Body of pancreas (tissue), 4 donors: ENCODE measurements around the gene RDH5. TPM values are rescaled to one million over a fixed set of nuclear protein-coding genes. Genes with fewer than 3 reads are reported as not detected.

Source experiments
- ATAC-seq: fragments of 150-250 bp; one replicate; pipeline ENCODE4 v1.9.1; 2016
- DNase-seq, 4 donors: peaks; one replicate each; pipeline ENCODE4 v3.0.0-alpha.2; 2019
- H3K27ac ChIP-seq, 4 donors: fragments of 200-600 bp; sonication (generic); 1 replicate in 3 of 4; 2 replicates in 1 of 4; pipeline versions ENCODE4 v1.5.1 to v1.6.1; 2016 to 2019; ENCODE audit warnings: mild to moderate bottlenecking in 1 of 4, mixed read lengths in 1 of 4, moderate library complexity in 1 of 4
- H3K27me3 ChIP-seq, 2 donors: fragments of 200-600 bp; sonication (generic); one replicate each; pipeline ENCODE4 v1.6.0; 2016; ENCODE audit warnings: mild to moderate bottlenecking in 1 of 2
- H3K36me3 ChIP-seq, 2 donors: fragments of 200-600 bp; sonication (generic); replicated peaks in 1 of 2; 2 replicates each; pipeline ENCODE4 v1.5.1; 2016; ENCODE audit warnings: low read depth in 2 of 2; ENCODE audit not compliant: insufficient read depth in 1 of 2
- H3K4me1 ChIP-seq: fragments of 200-600 bp; sonication (generic); one replicate; pipeline ENCODE4 v1.6.0; 2016
- H3K4me3 ChIP-seq, 2 donors: fragments of 200-600 bp; sonication (generic); 1 replicate in 1 of 2; 2 replicates in 1 of 2; pipeline ENCODE4 v1.5.1; 2016 to 2019
- H3K9me3 ChIP-seq, 3 donors: fragments of 200-600 bp; sonication (generic); 1 replicate in 2 of 3; 2 replicates in 1 of 3; pipeline ENCODE4 v1.5.1; 2016
- POLR2A ChIP-seq, 3 donors: fragments of 450-650 bp; IDR thresholded peaks; one replicate each; pipeline ENCODE4 v1.6.1; 2016; ENCODE audit warnings: antibody characterized with exemption in 3 of 3, mild to moderate bottlenecking in 2 of 3
- WGBS, 2 donors: methylation state at CpG; one replicate each; pipeline ENCODE4 v1.1.5; 2017; 5-methylcytosine and 5-hydroxymethylcytosine counted together
- intact Hi-C: fragments of 100-400 bp; cut with DNase I; formaldehyde crosslinking; loops from one replicate; pipeline ENCODE4 v1.15.1; 2023
- total RNA-seq, 2 donors: library from RNA; depleted of rRNA; stranded (reverse); fragments of >200 nt; gene quantifications; one replicate each; pipeline ENCODE4 v1.1.0, GENCODE V29; 2016
- TF ChIP-seq, protein P1 (sequence below), 7 experiments: fragments of 450-650 bp in 4 of 7; fragments of 200-600 bp in 3 of 7; sonication (generic) in 3 of 7; IDR thresholded peaks; one replicate each; pipeline ENCODE4 v1.5.1; 2016 to 2019; ENCODE audit warnings: antibody characterized with exemption in 7 of 7

Gene RDH5
- total RNA-seq, 2 donors from 2014 or later, result 4.2 to 20.4 TPM

DNA sequence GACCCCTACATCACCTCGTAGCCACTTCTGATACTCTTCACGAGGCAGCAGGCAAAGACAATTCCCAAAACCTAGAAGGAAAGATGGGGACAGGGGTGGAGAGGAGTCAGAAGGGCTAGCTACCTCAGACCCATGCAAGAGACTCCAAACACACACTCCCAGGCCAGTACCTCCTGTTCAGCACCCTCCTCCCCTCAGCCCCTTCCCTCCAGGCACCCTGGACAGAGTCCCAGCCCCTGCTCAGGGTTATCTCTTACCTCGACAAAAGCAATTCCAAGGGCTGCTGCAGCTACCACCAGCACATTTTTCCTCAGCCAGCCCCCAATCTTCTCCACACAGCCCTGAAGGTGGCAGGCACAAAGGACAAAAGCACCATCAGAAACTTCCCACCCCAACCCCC lies 5.4 kb downstream of the RDH5 start:
- Histone ChIP-seq H3K9me3 (no peaks in the 10 kb centered on the region), H3K36me3 (peaks cover 0 to 7% of the 10 kb centered on the region in 2 donors), H3K27me3 (no peaks in the 10 kb centered on the region), H3K4me1 (peaks cover 65% of the 10 kb centered on the region), H3K4me3 (no peak overlapping the region), H3K27ac (no peak overlapping the region)
- DNase-seq (no peak), ATAC-seq (no peak)
- TF ChIP-seq, protein P1, sequence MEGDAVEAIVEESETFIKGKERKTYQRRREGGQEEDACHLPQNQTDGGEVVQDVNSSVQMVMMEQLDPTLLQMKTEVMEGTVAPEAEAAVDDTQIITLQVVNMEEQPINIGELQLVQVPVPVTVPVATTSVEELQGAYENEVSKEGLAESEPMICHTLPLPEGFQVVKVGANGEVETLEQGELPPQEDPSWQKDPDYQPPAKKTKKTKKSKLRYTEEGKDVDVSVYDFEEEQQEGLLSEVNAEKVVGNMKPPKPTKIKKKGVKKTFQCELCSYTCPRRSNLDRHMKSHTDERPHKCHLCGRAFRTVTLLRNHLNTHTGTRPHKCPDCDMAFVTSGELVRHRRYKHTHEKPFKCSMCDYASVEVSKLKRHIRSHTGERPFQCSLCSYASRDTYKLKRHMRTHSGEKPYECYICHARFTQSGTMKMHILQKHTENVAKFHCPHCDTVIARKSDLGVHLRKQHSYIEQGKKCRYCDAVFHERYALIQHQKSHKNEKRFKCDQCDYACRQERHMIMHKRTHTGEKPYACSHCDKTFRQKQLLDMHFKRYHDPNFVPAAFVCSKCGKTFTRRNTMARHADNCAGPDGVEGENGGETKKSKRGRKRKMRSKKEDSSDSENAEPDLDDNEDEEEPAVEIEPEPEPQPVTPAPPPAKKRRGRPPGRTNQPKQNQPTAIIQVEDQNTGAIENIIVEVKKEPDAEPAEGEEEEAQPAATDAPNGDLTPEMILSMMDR (IDR thresholded peaks at IDR 0.05), result no peak
- TF ChIP-seq POLR2A (IDR thresholded peaks at IDR 0.05), result no peak
- intact Hi-C loops, result no loop called here
- WGBS, 2 donors, result 57 to 65% methylated on average over 3 of the region's 3 CpGs

DNA sequence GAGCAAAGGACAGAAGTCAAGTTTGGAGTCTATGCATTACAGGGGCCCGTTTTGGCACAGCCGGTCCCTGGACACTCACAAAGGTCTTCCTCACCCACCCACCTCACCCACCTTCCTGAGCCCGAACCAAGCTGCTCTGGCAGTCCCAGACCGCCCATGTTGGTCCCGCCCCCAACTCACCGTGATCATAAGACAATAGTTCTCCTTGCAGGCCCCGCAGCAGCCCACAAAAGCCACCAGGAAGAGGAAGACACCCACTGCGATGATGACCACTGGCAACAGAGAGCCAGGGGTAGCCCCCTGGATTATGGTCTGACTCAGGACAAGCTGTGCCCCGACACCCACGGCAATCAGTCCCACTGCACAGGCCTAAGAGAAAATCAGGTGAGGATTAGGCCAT lies 6.8 kb downstream of the RDH5 start:
- TF ChIP-seq, protein P1 (IDR thresholded peaks at IDR 0.05), result no peak
- no peak for TF ChIP-seq POLR2A (IDR thresholded peaks at IDR 0.05)
- ATAC-seq, result no peak
- H3K4me1 ChIP-seq, result peaks cover 57% of the 10 kb centered on the region
- no peaks in the 10 kb centered on the region for H3K27me3 ChIP-seq
- no peaks in the 10 kb centered on the region for H3K9me3 ChIP-seq
- H3K27ac ChIP-seq, result peak overlapping the region; percentile 28 to 96 (median 92)
- H3K36me3 ChIP-seq, result peaks cover 0 to 7% of the 10 kb centered on the region in 2 donors
- H3K4me3 ChIP-seq, result no peak overlapping the region
- intact Hi-C loops, result no loop called here
- 22 to 31% methylated on average over 9 to 10 of the region's 10 CpGs for WGBS, 2 donors
- no peak for DNase-seq

DNA sequence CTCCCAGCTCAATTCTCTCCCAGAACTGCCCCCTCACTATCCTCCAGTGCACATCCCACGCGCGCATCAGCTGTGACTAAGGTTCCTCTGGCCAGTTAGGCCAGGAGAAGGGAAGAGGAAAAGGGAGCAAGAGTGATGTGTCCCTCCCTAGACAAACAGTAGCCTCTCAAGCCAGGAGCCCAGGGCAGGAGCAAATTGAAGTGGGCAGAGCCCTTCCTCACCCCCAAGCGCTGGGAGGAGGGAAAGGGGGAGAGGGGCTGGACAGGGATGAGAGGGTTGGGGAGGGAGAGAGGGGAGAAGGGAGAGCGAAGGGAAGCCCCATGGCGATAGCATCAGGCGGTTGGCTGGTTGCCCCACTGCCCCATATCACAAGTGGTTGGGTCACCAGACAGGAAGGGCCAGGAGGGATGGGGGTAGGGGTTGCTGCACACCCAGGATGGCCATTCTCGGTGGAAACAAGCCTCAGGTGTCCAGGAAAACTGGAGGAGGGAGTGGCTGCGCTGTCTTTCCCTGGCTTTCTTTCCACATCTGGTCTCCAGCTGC lies 7.5 kb downstream of the RDH5 start:
- H3K27me3 ChIP-seq, result no peaks in the 10 kb centered on the region
- H3K4me3 ChIP-seq, result peak overlapping the region; percentile 31 to 77
- TF ChIP-seq, protein P1 (IDR thresholded peaks at IDR 0.05), result no peak
- TF ChIP-seq POLR2A (IDR thresholded peaks at IDR 0.05), result peak in 1 of 3 donors; percentile 40
- H3K36me3 ChIP-seq, result peaks cover 0 to 7% of the 10 kb centered on the region in 2 donors
- H3K9me3 ChIP-seq, result no peaks in the 10 kb centered on the region
- H3K4me1 ChIP-seq, result peaks cover 57% of the 10 kb centered on the region
- H3K27ac ChIP-seq, result peak overlapping the region; percentile 90 to 96 (median 95)
- 1 to 3% methylated on average over 9 of the region's 9 CpGs for WGBS, 2 donors
- DNase-seq (peak; percentile 70 to 84 (median 82)), ATAC-seq (peak; percentile 10)
- intact Hi-C loops, result no loop called here

DNA sequence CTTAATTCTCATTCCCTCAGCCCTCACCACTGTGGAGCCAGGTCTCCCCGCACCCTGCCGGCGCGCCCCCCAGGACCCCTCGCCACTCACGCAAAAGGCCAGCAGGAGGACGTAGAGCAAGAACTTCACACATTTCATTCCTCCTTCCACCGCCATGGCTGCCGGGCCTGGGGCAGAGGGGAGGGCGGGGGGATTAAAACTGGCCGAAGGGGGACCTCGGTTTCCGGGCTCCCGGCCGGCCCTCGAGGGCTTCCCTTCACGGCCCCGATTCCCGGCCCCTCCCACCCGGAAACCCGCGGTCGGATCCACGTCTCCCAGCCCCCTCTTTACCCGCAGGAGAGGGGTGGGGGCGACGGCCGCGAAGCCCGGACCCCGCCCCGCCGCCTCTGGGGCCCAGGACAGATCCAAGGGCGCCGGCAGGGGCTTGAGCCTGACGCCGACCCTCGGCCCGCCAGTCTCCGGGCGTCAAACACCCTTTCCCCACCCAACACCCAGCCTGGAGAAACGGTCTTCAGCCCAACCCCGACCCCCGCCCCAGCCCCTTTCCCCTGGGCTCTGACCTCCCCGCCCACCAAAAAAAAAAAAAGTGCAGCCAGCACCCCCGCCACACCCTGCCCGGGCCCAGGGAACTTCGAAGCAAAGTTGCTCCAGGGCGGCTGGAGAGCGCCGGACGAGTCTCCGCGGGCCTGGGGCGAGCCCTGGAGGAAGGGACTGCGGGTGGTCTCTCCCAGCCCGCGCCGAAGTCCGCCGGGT lies 8.2 kb downstream of the RDH5 start:
- peak; percentile 69 for ATAC-seq
- Histone ChIP-seq H3K4me1 (peaks cover 54% of the 10 kb centered on the region), H3K9me3 (no peaks in the 10 kb centered on the region), H3K27me3 (no peaks in the 10 kb centered on the region), H3K36me3 (peaks cover 0 to 7% of the 10 kb centered on the region in 2 donors), H3K27ac (peak overlapping the region; percentile 90 to 96 (median 95)), H3K4me3 (peak overlapping the region; percentile 31 to 77)
- peak; percentile 84 to 89 (median 86) for DNase-seq
- 0% methylated on average over 11 to 59 of the region's 61 CpGs for WGBS, 2 donors
- no peak for TF ChIP-seq POLR2A (IDR thresholded peaks at IDR 0.05)
- TF ChIP-seq, protein P1 (IDR thresholded peaks at IDR 0.05), result no peak
- intact Hi-C loops, result no loop called here
